Liver (tissue), 9 donors: Measurements from ENCODE around the gene SORL1. TPM values are rescaled to one million over a fixed set of nuclear protein-coding genes. Genes with fewer than 3 reads are reported as not detected.

Experiments
- DNase-seq: peaks from one replicate; pipeline ENCODE4 v3.0.0-alpha.2; 2017; ENCODE audit warnings: low spot score
- H3K27ac ChIP-seq, 2 donors: one replicate each; pipeline ENCODE4 v1.7.0; 2013; ENCODE audit warnings: inconsistent platforms in 2 of 2, low read length in 2 of 2, control low read depth in 1 of 2, low read depth in 1 of 2, mild to moderate bottlenecking in 1 of 2
- H3K27me3 ChIP-seq, 4 donors: one replicate each; pipeline versions ENCODE4 v1.6.1 to v1.7.0; 2013; ENCODE audit warnings: low read length in 3 of 4, inconsistent platforms in 1 of 4, mild to moderate bottlenecking in 1 of 4, moderate library complexity in 1 of 4; ENCODE audit not compliant: control insufficient read depth in 4 of 4, insufficient read depth in 4 of 4
- H3K36me3 ChIP-seq, 4 donors: one replicate each; pipeline versions ENCODE4 v1.6.1 to v1.7.0; 2013; ENCODE audit warnings: low read length in 3 of 4, mild to moderate bottlenecking in 3 of 4, low read depth in 1 of 4, moderate library complexity in 1 of 4; ENCODE audit not compliant: control insufficient read depth in 4 of 4, insufficient read depth in 3 of 4
- H3K4me1 ChIP-seq, 4 donors: one replicate each; pipeline versions ENCODE4 v1.6.1 to v1.7.0; 2013; ENCODE audit warnings: low read length in 3 of 4, mild to moderate bottlenecking in 3 of 4, moderate library complexity in 1 of 4; ENCODE audit not compliant: control insufficient read depth in 4 of 4, insufficient read depth in 4 of 4
- H3K4me3 ChIP-seq, 3 donors: one replicate each; pipeline versions ENCODE4 v1.6.1 to v1.7.0; 2013; ENCODE audit warnings: low read length in 3 of 3, control low read depth in 1 of 3, low read depth in 1 of 3, mild to moderate bottlenecking in 1 of 3
- H3K9ac ChIP-seq, 2 donors: one replicate each; pipeline ENCODE4 v1.7.0; 2013; ENCODE audit warnings: low read length in 2 of 2, mild to moderate bottlenecking in 2 of 2, moderate library complexity in 2 of 2, control low read depth in 1 of 2, low read depth in 1 of 2
- H3K9me3 ChIP-seq, 4 donors: one replicate each; pipeline versions ENCODE4 v1.6.1 to v1.7.0; 2013; ENCODE audit warnings: low read length in 3 of 4; ENCODE audit not compliant: control insufficient read depth in 4 of 4
- ATF3 ChIP-seq: IDR thresholded peaks from 2 replicates; pipeline ENCODE4 v1.6.1; 2016; ENCODE audit warnings: antibody characterized with exemption
- CTCF ChIP-seq: fragments of 150-350 bp; IDR thresholded peaks from 2 replicates; pipeline ENCODE4 v1.5.1; 2017; ENCODE audit warnings: improper control_type of control experiment, low read depth, low read length; ENCODE audit not compliant: missing input control
- EGR1 ChIP-seq, 2 donors: IDR thresholded peaks; 2 replicates each; pipeline ENCODE4 v1.6.1; 2016 to 2018; ENCODE audit warnings: antibody characterized with exemption in 2 of 2, low read depth in 2 of 2
- FOXA1 ChIP-seq: IDR thresholded peaks from 2 replicates; pipeline ENCODE4 v1.6.1; 2016; ENCODE audit warnings: antibody characterized with exemption
- FOXA2 ChIP-seq: IDR thresholded peaks from 2 replicates; pipeline ENCODE4 v1.6.1; 2016; ENCODE audit warnings: antibody characterized with exemption
- GABPA ChIP-seq, 2 donors: IDR thresholded peaks in 1 of 2; conservative IDR thresholded peaks in 1 of 2; 2 replicates each; pipeline ENCODE4 v1.6.1; 2016; ENCODE audit warnings: antibody characterized with exemption in 2 of 2, mild to moderate bottlenecking in 1 of 2, moderate library complexity in 1 of 2
- HNF4A ChIP-seq, 2 donors: conservative IDR thresholded peaks; 2 replicates each; pipeline ENCODE4 v1.6.1; 2016; ENCODE audit warnings: antibody characterized with exemption in 2 of 2, mild to moderate bottlenecking in 2 of 2
- HNF4G ChIP-seq: IDR thresholded peaks from 2 replicates; pipeline ENCODE4 v1.6.1; 2016; ENCODE audit warnings: antibody characterized with exemption
- JUND ChIP-seq, 2 donors: IDR thresholded peaks; 2 replicates each; pipeline ENCODE4 v1.6.1; 2016; ENCODE audit warnings: antibody characterized with exemption in 2 of 2
- MAX ChIP-seq: IDR thresholded peaks from 2 replicates; pipeline ENCODE4 v1.6.1; 2016; ENCODE audit warnings: antibody characterized with exemption
- NR2F2 ChIP-seq: IDR thresholded peaks from 2 replicates; pipeline ENCODE4 v1.6.1; 2016; ENCODE audit warnings: antibody characterized with exemption
- RAD21 ChIP-seq, 2 donors: IDR thresholded peaks; 2 replicates each; pipeline ENCODE4 v1.6.1; 2016; ENCODE audit warnings: antibody characterized with exemption in 2 of 2, mild to moderate bottlenecking in 2 of 2
- RXRA ChIP-seq, 2 donors: IDR thresholded peaks; 2 replicates each; pipeline ENCODE4 v1.6.1; 2017 to 2018; ENCODE audit warnings: antibody characterized with exemption in 2 of 2, mild to moderate bottlenecking in 1 of 2
- SP1 ChIP-seq: IDR thresholded peaks from 2 replicates; pipeline ENCODE4 v1.6.1; 2018; ENCODE audit warnings: antibody characterized with exemption, mild to moderate bottlenecking
- TAF1 ChIP-seq: conservative IDR thresholded peaks from 2 replicates; pipeline ENCODE4 v1.6.1; 2016; ENCODE audit warnings: antibody characterized with exemption, mild to moderate bottlenecking
- YY1 ChIP-seq: IDR thresholded peaks from 2 replicates; pipeline ENCODE4 v1.6.1; 2016; ENCODE audit warnings: antibody characterized with exemption, mild to moderate bottlenecking
- ZBTB33 ChIP-seq: IDR thresholded peaks from 2 replicates; pipeline ENCODE4 v1.6.1; 2016; ENCODE audit warnings: antibody characterized with exemption
- WGBS: extraction: QIAGEN DNeasy Blood & Tissue Kit; methylation state at CpG from one replicate; pipeline ENCODE4 v1.1.7; 2013; 5-methylcytosine and 5-hydroxymethylcytosine counted together
- polyA plus RNA-seq, 2 donors: library from polyadenylated mRNA; stranded (reverse) in 1 of 2; unstranded in 1 of 2; fragments of 200-250 nt in 1 of 2; fragments of >200 nt in 1 of 2; fragmentation: Nextera tagmentation in 1 of 2; extraction: Ambion mirVana in 1 of 2; gene quantifications; one replicate each; pipeline versions ENCODE4 v1.2.1 to v1.2.3, GENCODE V29; 2013 to 2015
- total RNA-seq, 2 donors: library from RNA; depleted of rRNA; stranded (reverse); fragments of >200 nt; gene quantifications; one replicate each; pipeline ENCODE4 v1.2.3, GENCODE V29; 2014
- donor health status: healthy.
- donor health status: healthy.
- donor health status: healthy.
- donor health status: healthy.
- donor health status: healthy.

The SORL1 gene
- total and polyA plus RNA-seq, 4 donors: 14.6 to 124 (median 25.4) TPM

- peak; percentile 57 for TF ChIP-seq ATF3
- peak; percentile 51 for TF ChIP-seq FOXA2
- TF ChIP-seq RAD21 (IDR thresholded peaks at IDR 0.05): peak; percentile 43 to 48
These were observed 1.6 kb downstream of the SORL1 start (continued) for GRCh38 chr11:121453589-121454299.

GRCh38 chr11:121455115-121455514 is 3.0 kb downstream of the SORL1 start:
- TF ChIP-seq HNF4G: no peak
- TF ChIP-seq CTCF: no peak
- TF ChIP-seq RAD21 (IDR thresholded peaks at IDR 0.05): no peak
- TF ChIP-seq ATF3: no peak
- TF ChIP-seq EGR1 (IDR thresholded peaks at IDR 0.05; ENCODE audit: low read depth in 2 of 2): no peak
- TF ChIP-seq YY1: no peak
- TF ChIP-seq GABPA (IDR thresholded peaks at IDR 0.05 in 1 of 2, conservative IDR thresholded peaks at IDR 0.05 in 1 of 2): no peak
- TF ChIP-seq NR2F2: no peak
- TF ChIP-seq TAF1: no peak
- no peak for TF ChIP-seq ZBTB33
- no peak for TF ChIP-seq SP1
- no peak for TF ChIP-seq RXRA (IDR thresholded peaks at IDR 0.05)
- TF ChIP-seq FOXA1: no peak
- TF ChIP-seq JUND (IDR thresholded peaks at IDR 0.05): no peak
- no peak for TF ChIP-seq HNF4A (conservative IDR thresholded peaks at IDR 0.05)
- TF ChIP-seq MAX: no peak
- Histone ChIP-seq H3K27ac (peak overlapping the region; percentile 95 to 96), H3K4me3 (no peak overlapping the region), H3K4me1 (peaks cover 14 to 54% (median 29%) of the 10 kb centered on the region in 4 donors), H3K27me3 (no peaks in the 10 kb centered on the region), H3K9me3 (no peaks in the 10 kb centered on the region), H3K36me3 (no peaks in the 10 kb centered on the region), H3K9ac (no peak overlapping the region)
- no peak for DNase-seq
- WGBS: 88% methylated on average over 3 of the region's 3 CpGs

GRCh38 chr11:121456151-121456550 is 4.0 kb downstream of the SORL1 start:
- no peak for DNase-seq
- Histone ChIP-seq H3K4me3 (no peak overlapping the region), H3K36me3 (no peaks in the 10 kb centered on the region), H3K27ac (peak overlapping the region; percentile 62 to 95), H3K9ac (no peak overlapping the region), H3K4me1 (peaks cover 14 to 51% (median 26%) of the 10 kb centered on the region in 4 donors), H3K27me3 (no peaks in the 10 kb centered on the region), H3K9me3 (no peaks in the 10 kb centered on the region)
- 89% methylated on average over 2 of the region's 2 CpGs for WGBS
- no peak for TF ChIP-seq GABPA (IDR thresholded peaks at IDR 0.05 in 1 of 2, conservative IDR thresholded peaks at IDR 0.05 in 1 of 2)
- no peak for TF ChIP-seq CTCF
- TF ChIP-seq YY1: no peak
- TF ChIP-seq HNF4G: no peak
- TF ChIP-seq JUND (IDR thresholded peaks at IDR 0.05): no peak
- no peak for TF ChIP-seq RXRA (IDR thresholded peaks at IDR 0.05)
- no peak for TF ChIP-seq ATF3
- no peak for TF ChIP-seq TAF1
- no peak for TF ChIP-seq MAX
- TF ChIP-seq HNF4A (conservative IDR thresholded peaks at IDR 0.05): no peak
- no peak for TF ChIP-seq NR2F2
